ENCODE measurements around the gene ACLY.
A peak's percentile ranks its signal among the peaks of the same experiment; 100 is the strongest.

Gene ACLY

GRCh38 chr17:41891135-41892020 is 27.4 kb downstream of the ACLY start:
- Histone ChIP-seq H2AK5ac (ENCODE audit: low read length, severe bottlenecking) (no peak overlapping the region), H3K14ac (ENCODE audit: low read length in 2 of 2) (no peak overlapping the region), H2BK15ac (ENCODE audit: low read depth, poor library complexity, severe bottlenecking) (no peak overlapping the region), H3K36me3 (ENCODE audit: control insufficient read depth in 1 of 2, insufficient read depth in 2 of 2, low read depth in 1 of 2, low read length in 2 of 2) (peaks cover 82 to 83% of the 10 kb centered on the region in 2 experiments), H4K91ac (ENCODE audit: low read length) (no peak overlapping the region), H2AFZ (ENCODE audit: low read depth, low read length) (no peak overlapping the region), H3K27me3 (ENCODE audit: control insufficient read depth in 1 of 2, insufficient read depth in 1 of 2, low read length in 2 of 2) (no peaks in the 10 kb centered on the region), H3K4me2 (ENCODE audit: low read length, poor library complexity, severe bottlenecking) (no peak overlapping the region), H4K8ac (ENCODE audit: low read length) (no peak overlapping the region), H2BK12ac (ENCODE audit: low read length in 2 of 2) (no peak overlapping the region), H3K27ac (ENCODE audit: low read length, poor library complexity, severe bottlenecking) (peak overlapping the region; percentile 15), H3K23ac (ENCODE audit: low read length in 2 of 2) (no peak overlapping the region), H3K4me1 (ENCODE audit: control insufficient read depth, insufficient read depth, low read depth, low read length) (peaks cover 19% of the 10 kb centered on the region), H2BK5ac (ENCODE audit: low read depth, low read length, poor library complexity, severe bottlenecking) (no peak overlapping the region), H2BK120ac (ENCODE audit: low read depth, low read length) (no peak overlapping the region), H3K18ac (ENCODE audit: low read depth in 1 of 2, low read length in 2 of 2) (peak overlapping the region in 1 of 2 experiments; percentile 26), H3K4ac (ENCODE audit: low read depth in 1 of 2, low read length in 2 of 2) (no peak overlapping the region), H3K4me3 (ENCODE audit: insufficient read depth in 1 of 2, low read depth in 1 of 2, low read length in 2 of 2) (no peak overlapping the region), H3K79me1 (replicated peaks; ENCODE audit: low read length, poor library complexity, severe bottlenecking) (peaks cover 35% of the 10 kb centered on the region), H3K9ac (ENCODE audit: low read length) (no peak overlapping the region), H3K9me3 (ENCODE audit: control insufficient read depth, low read length) (no peaks in the 10 kb centered on the region)
- no peak for DNase-seq
- 94% methylated on average over 4 of the region's 7 CpGs for WGBS

GRCh38 chr17:41888332-41888965 is 30.3 kb downstream of the ACLY start:
- no peaks in the 10 kb centered on the region for H3K9me3 ChIP-seq (ENCODE audit: control insufficient read depth, low read length)
- H4K91ac ChIP-seq (ENCODE audit: low read length), result no peak overlapping the region
- H3K4ac ChIP-seq (ENCODE audit: low read depth in 1 of 2, low read length in 2 of 2), result no peak overlapping the region
- no peak overlapping the region for H3K27ac ChIP-seq (ENCODE audit: low read length, poor library complexity, severe bottlenecking)
- no peak overlapping the region for H2BK15ac ChIP-seq (ENCODE audit: low read depth, poor library complexity, severe bottlenecking)
- no peak overlapping the region for H3K4me3 ChIP-seq (ENCODE audit: insufficient read depth in 1 of 2, low read depth in 1 of 2, low read length in 2 of 2)
- H3K23ac ChIP-seq (ENCODE audit: low read length in 2 of 2), result no peak overlapping the region
- H4K8ac ChIP-seq (ENCODE audit: low read length), result no peak overlapping the region
- no peak overlapping the region for H3K4me2 ChIP-seq (ENCODE audit: low read length, poor library complexity, severe bottlenecking)
- peaks cover 82 to 96% of the 10 kb centered on the region in 2 experiments for H3K36me3 ChIP-seq (ENCODE audit: control insufficient read depth in 1 of 2, insufficient read depth in 2 of 2, low read depth in 1 of 2, low read length in 2 of 2)
- H3K4me1 ChIP-seq (ENCODE audit: control insufficient read depth, insufficient read depth, low read depth, low read length), result peaks cover 7% of the 10 kb centered on the region
- no peak overlapping the region for H2BK120ac ChIP-seq (ENCODE audit: low read depth, low read length)
- H3K14ac ChIP-seq (ENCODE audit: low read length in 2 of 2), result no peak overlapping the region
- no peak overlapping the region for H2BK5ac ChIP-seq (ENCODE audit: low read depth, low read length, poor library complexity, severe bottlenecking)
- WGBS, result 100% methylated on average over 6 of the region's 6 CpGs
- peaks cover 45% of the 10 kb centered on the region for H3K79me1 ChIP-seq (replicated peaks; ENCODE audit: low read length, poor library complexity, severe bottlenecking)
- no peak overlapping the region for H2BK12ac ChIP-seq (ENCODE audit: low read length in 2 of 2)
- no peak overlapping the region for H2AFZ ChIP-seq (ENCODE audit: low read depth, low read length)
- H3K18ac ChIP-seq (ENCODE audit: low read depth in 1 of 2, low read length in 2 of 2), result no peak overlapping the region
- H3K9ac ChIP-seq (ENCODE audit: low read length), result no peak overlapping the region
- H3K27me3 ChIP-seq (ENCODE audit: control insufficient read depth in 1 of 2, insufficient read depth in 1 of 2, low read length in 2 of 2), result no peaks in the 10 kb centered on the region
- no peak overlapping the region for H2AK5ac ChIP-seq (ENCODE audit: low read length, severe bottlenecking)
- no peak for DNase-seq

- peaks cover 36% of the 10 kb centered on the region for H3K79me1 ChIP-seq (replicated peaks; ENCODE audit: low read length, poor library complexity, severe bottlenecking)
- H3K9me3 ChIP-seq (ENCODE audit: control insufficient read depth, low read length), result no peaks in the 10 kb centered on the region
- 87% methylated on average over 6 of the region's 6 CpGs for WGBS
- no peak overlapping the region for H3K9ac ChIP-seq (ENCODE audit: low read length)
- H3K27ac ChIP-seq (ENCODE audit: low read length, poor library complexity, severe bottlenecking), result no peak overlapping the region
- H3K4me1 ChIP-seq (ENCODE audit: control insufficient read depth, insufficient read depth, low read depth, low read length), result peaks cover 4% of the 10 kb centered on the region
- no peak overlapping the region for H2BK120ac ChIP-seq (ENCODE audit: low read depth, low read length)
- no peak overlapping the region for H2BK15ac ChIP-seq (ENCODE audit: low read depth, poor library complexity, severe bottlenecking)
- peak overlapping the region in 1 of 2 experiments; percentile 61 for H2BK12ac ChIP-seq (ENCODE audit: low read length in 2 of 2)
- peaks cover 79 to 94% of the 10 kb centered on the region in 2 experiments for H3K36me3 ChIP-seq (ENCODE audit: control insufficient read depth in 1 of 2, insufficient read depth in 2 of 2, low read depth in 1 of 2, low read length in 2 of 2)
- no peak overlapping the region for H3K14ac ChIP-seq (ENCODE audit: low read length in 2 of 2)
- no peak overlapping the region for H3K4ac ChIP-seq (ENCODE audit: low read depth in 1 of 2, low read length in 2 of 2)
- peak overlapping the region in 1 of 2 experiments; percentile 68 for H3K23ac ChIP-seq (ENCODE audit: low read length in 2 of 2)
- H3K18ac ChIP-seq (ENCODE audit: low read depth in 1 of 2, low read length in 2 of 2), result no peak overlapping the region
- H2AK5ac ChIP-seq (ENCODE audit: low read length, severe bottlenecking), result peak overlapping the region; percentile 5
- H4K8ac ChIP-seq (ENCODE audit: low read length), result no peak overlapping the region
- no peak overlapping the region for H3K4me3 ChIP-seq (ENCODE audit: insufficient read depth in 1 of 2, low read depth in 1 of 2, low read length in 2 of 2)
- H2BK5ac ChIP-seq (ENCODE audit: low read depth, low read length, poor library complexity, severe bottlenecking), result no peak overlapping the region
- H3K4me2 ChIP-seq (ENCODE audit: low read length, poor library complexity, severe bottlenecking), result no peak overlapping the region
- DNase-seq, result no peak
- no peak overlapping the region for H2AFZ ChIP-seq (ENCODE audit: low read depth, low read length)
- H4K91ac ChIP-seq (ENCODE audit: low read length), result no peak overlapping the region
- H3K27me3 ChIP-seq (ENCODE audit: control insufficient read depth in 1 of 2, insufficient read depth in 1 of 2, low read length in 2 of 2), result no peaks in the 10 kb centered on the region
Observed at GRCh38 chr17:41885733-41886132, 33.0 kb downstream of the ACLY start.

- Histone ChIP-seq H3K27me3 (ENCODE audit: control insufficient read depth in 1 of 2, insufficient read depth in 1 of 2, low read length in 2 of 2) (no peaks in the 10 kb centered on the region), H2BK12ac (ENCODE audit: low read length in 2 of 2) (no peak overlapping the region), H3K4me1 (ENCODE audit: control insufficient read depth, insufficient read depth, low read depth, low read length) (peaks cover 4% of the 10 kb centered on the region), H3K23ac (ENCODE audit: low read length in 2 of 2) (no peak overlapping the region), H3K4me2 (ENCODE audit: low read length, poor library complexity, severe bottlenecking) (no peak overlapping the region), H3K18ac (ENCODE audit: low read depth in 1 of 2, low read length in 2 of 2) (no peak overlapping the region), H3K4me3 (ENCODE audit: insufficient read depth in 1 of 2, low read depth in 1 of 2, low read length in 2 of 2) (no peak overlapping the region), H3K14ac (ENCODE audit: low read length in 2 of 2) (no peak overlapping the region), H2AK5ac (ENCODE audit: low read length, severe bottlenecking) (no peak overlapping the region), H3K36me3 (ENCODE audit: control insufficient read depth in 1 of 2, insufficient read depth in 2 of 2, low read depth in 1 of 2, low read length in 2 of 2) (peaks cover 89 to 93% of the 10 kb centered on the region in 2 experiments), H3K4ac (ENCODE audit: low read depth in 1 of 2, low read length in 2 of 2) (no peak overlapping the region), H3K79me1 (replicated peaks; ENCODE audit: low read length, poor library complexity, severe bottlenecking) (peaks cover 41% of the 10 kb centered on the region), H3K27ac (ENCODE audit: low read length, poor library complexity, severe bottlenecking) (no peak overlapping the region), H2BK5ac (ENCODE audit: low read depth, low read length, poor library complexity, severe bottlenecking) (no peak overlapping the region), H3K9me3 (ENCODE audit: control insufficient read depth, low read length) (no peaks in the 10 kb centered on the region), H4K8ac (ENCODE audit: low read length) (no peak overlapping the region), H2BK120ac (ENCODE audit: low read depth, low read length) (no peak overlapping the region), H2BK15ac (ENCODE audit: low read depth, poor library complexity, severe bottlenecking) (no peak overlapping the region), H3K9ac (ENCODE audit: low read length) (no peak overlapping the region), H4K91ac (ENCODE audit: low read length) (no peak overlapping the region), H2AFZ (ENCODE audit: low read depth, low read length) (no peak overlapping the region)
- WGBS, result 92% methylated on average over 6 of the region's 6 CpGs
- no peak for DNase-seq
Observed at GRCh38 chr17:41882756-41883155, 36.0 kb downstream of the ACLY start.
